K562 (cell line): Measurements from ENCODE around the gene OSBPL7. TPM values are rescaled to one million over a fixed set of nuclear protein-coding genes. Genes with fewer than 3 reads are reported as not detected.

Experiments
- ASH1L ChIP-seq: fragments of 450-650 bp; IDR thresholded peaks from 2 replicates; pipeline ENCODE4 v1.6.1; 2018; ENCODE audit warnings: borderline replicate concordance, mild to moderate bottlenecking, low read depth; ENCODE audit not compliant: partially characterized antibody
- CUX1 ChIP-seq: fragments of 200-800 bp; sonication (Bioruptor generic); IDR thresholded peaks from 2 replicates; pipeline ENCODE4 v1.6.1; 2016; ENCODE audit warnings: missing genetic modification characterization, missing compliant biosample characterization
- PHB ChIP-seq: fragments of 250-450 bp; sonication (Bioruptor Pico); IDR thresholded peaks from 2 replicates; pipeline ENCODE4 v1.5.0; 2021
- RREB1 ChIP-seq: fragments of 250-450 bp; sonication (Bioruptor Pico); IDR thresholded peaks from 2 replicates; pipeline ENCODE4 v1.4.0; 2020
- SETDB1 ChIP-seq: IDR thresholded peaks from one replicate; pipeline ENCODE4 v1.6.1; 2012; ENCODE audit warnings: low read length, control low read depth, inconsistent platforms
- SMC3 ChIP-seq: conservative IDR thresholded peaks from 2 replicates; pipeline ENCODE4 v1.6.1; 2011; ENCODE audit warnings: low read depth, low read length, improper control_type of control experiment; ENCODE audit not compliant: insufficient read depth
- SNIP1 ChIP-seq: fragments of 450-650 bp; IDR thresholded peaks from 2 replicates; pipeline ENCODE4 v1.7.1; 2017; ENCODE audit warnings: low read depth, mild to moderate bottlenecking
- SP2 ChIP-seq: IDR thresholded peaks from 2 replicates; pipeline ENCODE4 v1.6.1; 2011; ENCODE audit warnings: mild to moderate bottlenecking, low read depth, low read length, moderate library complexity; ENCODE audit not compliant: poor library complexity, severe bottlenecking; ENCODE audit errors: extremely low read depth
- TCFL5 ChIP-seq: fragments of 250-450 bp; sonication (Bioruptor Pico); conservative IDR thresholded peaks from 2 replicates; pipeline ENCODE4 v1.6.1; 2021; ENCODE audit warnings: mild to moderate bottlenecking, moderate library complexity, matching md5 sums
- THRB ChIP-seq: fragments of 450-650 bp; formaldehyde crosslinking; conservative IDR thresholded peaks from 2 replicates; pipeline ENCODE4 v1.4.0; 2022; ENCODE audit warnings: mild to moderate bottlenecking, missing genetic modification characterization
- ZNF445 ChIP-seq: fragments of 250-450 bp; sonication (Bioruptor Pico); IDR thresholded peaks from 2 replicates; pipeline ENCODE4 v1.4.0; 2020; ENCODE audit warnings: low read depth, mild to moderate bottlenecking, moderate library complexity
- ZNF449 ChIP-seq: fragments of 250-450 bp; sonication (Bioruptor Pico); IDR thresholded peaks from 2 replicates; pipeline ENCODE4 v1.8.0; 2022; ENCODE audit warnings: moderate library complexity, mild to moderate bottlenecking, inconsistent platforms
- polyA plus RNA-seq, 8 experiments: library from polyadenylated mRNA; depleted of rRNA in 4 of 8; stranded (reverse) in 5 of 8; unstranded in 3 of 8; fragments of >200 nt; fragmentation: Nextera tagmentation in 2 of 8; fragmentation: Illumina TruSeq in 1 of 8; extraction: Ambion mirVana in 2 of 8; extraction: Trizol in 1 of 8; gene quantifications; 2 replicates each; pipeline versions ENCODE4 v1.2.1 to v1.2.3, GENCODE V29; 2011 to 2014; ENCODE audit warnings: inconsistent platforms in 1 of 8, missing spikeins in 1 of 8
- total RNA-seq, 7 experiments: library from RNA; depleted of rRNA in 6 of 7; stranded (reverse); fragments of >200 nt in 6 of 7; fragmentation: Illumina TruSeq in 2 of 7; extraction: Trizol in 2 of 7; gene quantifications; 2 replicates each; pipeline versions ENCODE4 v1.2.1 to v1.2.3, GENCODE V29; 2011 to 2021; ENCODE audit warnings: low replicate concordance in 1 of 7

The OSBPL7 gene
- total and polyA plus RNA-seq, 9 of the 15 experiments (the other 6 are each of a cell fraction or from before 2014, with no cell fraction given) = 0.32 to 11.9 (median 5.8) TPM

GRCh38 chr17:47850692-47851573 is 29.3 kb upstream of the OSBPL7 start, which contains the start of gene SP6 (continued):
- TF ChIP-seq CUX1 (CRISPR knock-in tag) (no peak), ZNF449 (no peak), ZNF445 (CRISPR knock-in tag) (no peak), SNIP1 (no peak), ASH1L (no peak), THRB (no peak), SETDB1 (no peak), SP2 (no peak), TCFL5 (no peak), PHB (no peak), RREB1 (CRISPR knock-in tag) (0 out of 2 replicates have a peak, but pooled peaks have one; percentile 36), SMC3 (no peak)
